Mononuclear cell (primary cell): Measurements from ENCODE around the gene CDK11B. TPM values are rescaled to one million over a fixed set of nuclear protein-coding genes. Genes with fewer than 3 reads are reported as not detected.
A peak's percentile ranks its signal among the peaks of the same experiment; 100 is the strongest.
"Not testable (repeated sequence)": the region's sequence is repeated elsewhere in the genome, so short reads cannot be mapped to it uniquely, and the experiment has no call there.

Source experiments
- H3K27me3 ChIP-seq: 2 replicates; pipeline ENCODE4 v1.6.0; 2011; ENCODE audit warnings: low read length, control low read depth; ENCODE audit not compliant: insufficient read depth
- H3K4me1 ChIP-seq: 2 replicates; pipeline ENCODE4 v1.5.1; 2011; ENCODE audit warnings: mild to moderate bottlenecking, low read length, control low read depth; ENCODE audit not compliant: insufficient read depth
- H3K4me3 ChIP-seq: 2 replicates; pipeline ENCODE4 v1.5.1; 2011; ENCODE audit warnings: mild to moderate bottlenecking, low read length, moderate library complexity
- H3K9me3 ChIP-seq: 2 replicates; pipeline ENCODE4 v1.5.1; 2011; ENCODE audit warnings: low read depth, mild to moderate bottlenecking, control low read depth, low read length
- total RNA-seq: library from RNA; depleted of rRNA; stranded (reverse); fragments of >200 nt; gene quantifications from one replicate; pipeline ENCODE4 v1.2.3, GENCODE V29; 2012

Gene CDK11B
- total RNA-seq, 1 donor, result 9.3 TPM

DNA sequence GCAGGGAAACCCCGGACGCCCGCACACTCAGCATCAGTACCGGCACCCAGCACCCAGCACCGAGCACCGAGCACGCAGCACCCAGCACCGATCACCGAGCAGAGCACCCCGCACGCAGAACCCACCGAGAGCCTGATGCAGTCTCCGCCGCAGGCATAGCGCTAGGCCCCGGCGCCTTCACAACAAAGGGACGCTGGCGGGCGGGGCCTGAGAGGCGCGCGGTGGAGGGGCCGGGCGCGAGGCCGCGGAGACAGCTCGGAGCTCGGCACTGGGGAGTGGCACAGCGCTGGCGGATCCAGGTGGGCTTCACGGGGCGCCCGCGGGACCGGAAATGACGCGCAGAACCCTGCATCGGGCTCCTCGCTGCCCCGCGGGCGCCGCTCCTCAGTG lies 33.5 kb upstream of the CDK11B start:
- H3K4me1 ChIP-seq, result peaks cover 12% of the 10 kb centered on the region
- peak overlapping the region; percentile 46 for H3K4me3 ChIP-seq
- not testable (repeated sequence) for H3K9me3 ChIP-seq, H3K27me3 ChIP-seq

- peaks cover 21% of the 10 kb centered on the region for H3K4me1 ChIP-seq
- H3K4me3 ChIP-seq, H3K9me3 ChIP-seq, H3K27me3 ChIP-seq: not testable (repeated sequence)
Observed at GRCh38 chr1:1691443-1691842, 32.6 kb upstream of the CDK11B start.

DNA sequence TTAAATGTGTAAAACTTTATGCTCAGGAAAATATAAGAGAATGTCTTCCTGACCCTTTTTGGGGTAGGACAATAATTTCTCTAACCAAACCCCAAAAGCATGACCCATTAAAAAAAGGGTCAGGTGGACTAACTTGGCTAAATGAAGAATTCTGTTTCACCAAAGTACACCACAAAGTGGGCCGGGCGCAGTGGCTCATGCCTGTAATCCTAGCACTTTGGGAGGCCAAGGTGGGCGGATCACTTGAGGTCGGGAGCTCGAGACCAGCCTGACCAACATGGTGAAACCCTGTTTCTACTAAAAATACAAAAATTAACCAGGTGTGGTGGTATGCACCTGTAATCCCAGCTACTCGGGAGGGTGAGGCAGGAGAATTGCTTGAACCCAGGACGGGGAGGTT lies 30.7 kb upstream of the CDK11B start:
- H3K4me1 ChIP-seq, result peaks cover 28% of the 10 kb centered on the region
- not testable (repeated sequence) for H3K27me3 ChIP-seq, H3K4me3 ChIP-seq, H3K9me3 ChIP-seq

DNA sequence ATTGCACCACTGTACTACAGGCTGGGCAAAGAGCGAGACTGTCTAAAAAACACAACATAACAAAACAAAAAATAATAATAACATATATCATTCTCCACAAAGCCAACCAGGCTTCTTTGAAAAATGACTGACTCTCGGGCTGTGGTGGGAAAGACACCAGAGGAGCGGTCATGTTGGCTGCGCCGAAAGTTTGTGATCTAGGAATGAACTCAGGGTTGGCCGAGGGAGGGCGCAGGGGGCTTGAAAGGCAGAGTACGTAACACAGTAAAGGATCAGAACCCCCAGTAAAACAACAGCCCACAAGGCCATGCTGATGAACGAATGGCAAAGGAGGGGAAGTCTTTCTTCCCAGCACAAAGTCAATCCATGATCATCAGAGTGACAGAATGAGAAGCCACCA lies 29.0 kb upstream of the CDK11B start:
- H3K4me1 ChIP-seq, result peaks cover 19% of the 10 kb centered on the region

DNA sequence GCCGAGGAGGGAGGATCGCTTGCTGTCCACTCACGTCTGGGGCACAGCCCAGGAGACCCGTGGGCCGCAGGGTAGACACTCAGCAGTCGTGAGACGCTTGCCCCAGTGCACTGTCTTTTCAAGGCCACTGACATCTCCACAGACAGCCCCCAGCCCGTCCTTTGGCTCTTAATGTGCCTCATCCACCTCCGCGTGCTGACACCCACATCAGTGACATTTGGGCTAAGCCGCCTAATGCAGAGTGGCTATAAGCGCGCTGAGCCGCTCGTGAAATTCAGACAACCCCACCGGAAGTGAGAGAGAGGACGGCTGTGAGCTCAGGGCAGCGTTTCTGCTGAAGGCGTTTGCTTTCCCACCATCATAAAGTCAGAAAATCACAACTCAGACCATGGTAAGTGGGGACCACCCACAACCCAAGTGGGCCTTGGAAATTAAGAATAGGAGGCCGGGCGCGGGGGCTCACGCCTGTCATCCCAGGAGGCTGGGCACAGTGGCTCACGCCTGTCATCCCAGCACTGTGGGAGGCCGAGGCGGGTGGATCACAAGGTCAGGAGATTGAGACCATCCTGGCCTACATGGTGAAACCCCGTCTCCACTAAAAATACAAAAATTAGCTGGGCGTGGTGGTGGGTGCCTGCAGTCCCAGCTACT lies 25.4 kb upstream of the CDK11B start:
- peaks cover 19% of the 10 kb centered on the region for H3K4me1 ChIP-seq
- H3K9me3 ChIP-seq, result no peaks in the 10 kb centered on the region
- no peaks in the 10 kb centered on the region for H3K27me3 ChIP-seq
- H3K4me3 ChIP-seq, result no peak overlapping the region

More for the DNA sequence above, 29.0 kb upstream of the CDK11B start:
- Histone ChIP-seq H3K9me3 (no peaks in the 10 kb centered on the region), H3K27me3 (no peaks in the 10 kb centered on the region), H3K4me3 (no peak overlapping the region)

DNA sequence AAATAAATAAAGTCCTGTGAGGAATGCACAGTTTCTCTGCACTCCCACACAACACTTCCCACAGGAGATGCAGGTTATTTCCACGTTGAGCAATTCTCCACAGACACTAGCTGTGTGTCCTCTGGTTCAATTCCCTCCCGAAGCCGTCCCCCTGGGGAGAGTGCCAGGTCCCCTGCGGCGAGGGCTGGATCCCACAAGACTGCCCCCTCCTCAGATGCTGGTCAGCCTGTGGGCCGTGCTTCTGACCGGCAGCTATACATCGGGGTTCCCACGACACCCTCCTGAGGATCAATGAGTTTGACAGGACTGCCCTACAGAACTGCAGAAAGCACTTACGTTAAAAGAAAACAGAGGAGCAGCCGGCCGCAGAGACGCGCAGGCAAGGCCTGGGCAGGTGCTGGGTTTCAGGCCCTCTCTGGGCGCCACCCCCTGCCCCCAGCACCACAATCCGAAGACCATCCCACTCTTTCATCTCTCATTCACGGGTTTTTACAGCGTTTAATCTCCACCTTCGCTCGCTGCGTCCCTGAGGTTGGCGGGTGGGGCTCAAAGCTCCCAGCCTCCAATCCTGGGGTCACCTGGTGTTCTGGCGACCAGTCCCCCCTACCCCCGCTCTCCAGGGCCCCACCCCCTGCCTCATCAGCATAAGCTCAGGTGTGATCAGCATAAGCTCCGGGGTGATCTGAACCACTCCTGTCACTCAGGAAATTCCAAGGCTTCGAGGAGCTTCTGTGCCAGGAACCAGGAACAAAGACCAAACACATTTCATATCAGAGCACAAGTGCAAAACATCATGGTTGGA lies 24.5 kb upstream of the CDK11B start:
- H3K9me3 ChIP-seq, result no peaks in the 10 kb centered on the region
- H3K4me1 ChIP-seq, result peaks cover 24% of the 10 kb centered on the region
- H3K4me3 ChIP-seq, result no peak overlapping the region
- no peaks in the 10 kb centered on the region for H3K27me3 ChIP-seq

DNA sequence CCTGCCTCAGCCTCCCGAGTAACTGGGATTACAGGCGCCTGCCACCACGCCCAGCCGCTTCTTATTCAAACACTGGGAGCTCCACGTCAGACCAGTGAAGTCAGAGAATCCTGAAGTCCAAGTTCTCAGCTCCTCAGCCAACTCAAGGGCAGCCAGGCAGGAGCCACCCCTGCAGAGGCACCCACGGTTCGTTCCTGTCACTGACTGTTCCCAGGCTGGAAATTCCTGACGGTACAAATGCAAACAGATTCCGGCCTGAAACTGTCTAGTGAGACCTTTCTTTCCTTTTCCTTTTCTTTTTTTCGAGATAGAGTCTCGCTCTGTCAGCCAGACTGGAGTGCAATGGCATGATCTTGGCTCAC lies 22.1 kb upstream of the CDK11B start:
- Histone ChIP-seq H3K9me3 (no peaks in the 10 kb centered on the region), H3K4me3 (no peak overlapping the region), H3K4me1 (peaks cover 22% of the 10 kb centered on the region), H3K27me3 (no peaks in the 10 kb centered on the region)

GRCh38 chr1:1680031-1680911 lies 21.5 kb upstream of the CDK11B start:
- H3K4me1 ChIP-seq, result peaks cover 18% of the 10 kb centered on the region
- no peaks in the 10 kb centered on the region for H3K9me3 ChIP-seq
- H3K4me3 ChIP-seq, result no peak overlapping the region
- no peaks in the 10 kb centered on the region for H3K27me3 ChIP-seq

DNA sequence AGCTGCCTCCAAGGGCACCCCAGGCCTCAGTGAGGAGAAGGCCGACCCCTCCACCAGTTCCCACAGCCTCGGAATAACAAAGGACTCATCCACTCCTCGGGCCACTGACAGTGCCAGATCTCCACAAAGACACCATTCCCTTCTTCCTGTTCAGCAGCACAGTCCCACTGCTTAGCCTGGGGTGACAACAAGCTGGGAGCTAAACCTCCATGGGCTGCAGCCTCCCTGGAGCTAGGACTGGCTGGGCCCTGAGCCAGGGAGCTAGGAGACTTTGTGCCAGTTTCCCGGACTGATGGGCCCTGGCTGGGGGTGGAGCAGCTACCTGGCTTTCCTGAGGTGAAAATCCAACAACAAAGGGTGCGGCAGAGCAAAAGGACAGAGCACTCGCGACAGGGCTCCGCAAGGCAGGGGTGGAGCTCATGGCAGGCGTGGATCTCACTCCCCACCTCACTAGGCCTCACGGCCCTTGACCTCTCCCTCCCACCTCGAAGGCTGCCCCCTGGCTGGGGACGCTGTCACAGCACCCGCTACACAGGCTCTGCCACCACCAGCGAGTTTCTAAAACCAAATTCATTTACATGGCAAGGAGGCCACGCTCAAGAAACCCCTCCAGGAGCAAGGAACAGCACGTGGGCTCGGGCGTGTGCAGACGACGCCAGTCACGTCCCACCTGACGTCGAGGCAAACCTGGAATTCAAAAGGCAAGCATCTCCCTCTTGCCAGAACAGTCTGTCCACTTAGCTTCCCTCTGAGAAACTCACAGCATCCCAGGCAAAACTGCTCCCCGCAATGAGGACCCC lies 20.0 kb upstream of the CDK11B start:
- H3K27me3 ChIP-seq, result no peaks in the 10 kb centered on the region
- H3K4me3 ChIP-seq, result no peak overlapping the region
- peaks cover 18% of the 10 kb centered on the region for H3K4me1 ChIP-seq
- no peaks in the 10 kb centered on the region for H3K9me3 ChIP-seq

DNA sequence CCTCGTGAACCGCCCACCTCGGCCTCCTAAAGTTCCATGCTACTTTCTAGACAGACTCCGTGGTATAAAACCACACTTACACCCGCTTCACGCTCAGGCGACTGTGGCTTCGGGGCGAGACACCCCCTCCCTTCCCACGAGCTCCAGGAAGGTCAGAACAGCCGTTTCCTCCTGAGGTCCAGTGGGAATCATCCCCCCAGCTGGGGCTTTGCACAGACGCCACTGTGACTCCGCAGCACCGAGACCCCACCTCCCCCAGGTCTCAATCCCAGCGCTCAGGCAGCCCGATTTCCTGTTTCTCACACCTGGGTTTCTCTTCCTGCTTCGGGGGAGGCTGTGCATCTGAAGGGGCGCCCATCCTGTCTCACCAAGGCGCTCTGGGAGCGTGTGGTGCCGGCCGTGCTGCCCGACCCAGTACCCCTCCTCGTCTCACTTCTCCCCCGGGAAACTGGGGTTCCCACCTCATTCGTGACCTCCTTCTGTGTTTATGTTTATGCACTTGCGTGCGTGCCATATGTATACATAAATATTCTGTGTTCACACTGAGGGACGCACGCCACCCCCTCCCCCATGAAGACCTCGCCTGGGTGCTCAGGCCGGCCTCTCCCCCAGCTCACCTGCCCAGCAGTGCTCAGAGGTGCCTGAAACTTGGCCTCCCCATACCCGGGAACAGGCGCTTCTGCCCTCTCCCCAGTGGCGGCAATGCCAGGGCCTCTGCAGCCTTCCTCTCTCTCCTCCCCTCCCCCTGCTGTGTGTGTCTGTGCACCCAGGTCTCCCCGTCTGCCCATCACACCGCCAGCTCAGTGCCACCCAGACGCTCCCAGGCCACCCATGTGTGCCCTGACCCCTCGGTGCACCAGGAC lies 19.1 kb upstream of the CDK11B start:
- Histone ChIP-seq H3K4me3 (no peak overlapping the region), H3K4me1 (peaks cover 18% of the 10 kb centered on the region), H3K27me3 (no peaks in the 10 kb centered on the region), H3K9me3 (no peaks in the 10 kb centered on the region)

- H3K27me3 ChIP-seq, H3K9me3 ChIP-seq, H3K4me3 ChIP-seq: not testable (repeated sequence)
- peaks cover 18% of the 10 kb centered on the region for H3K4me1 ChIP-seq
Observed at GRCh38 chr1:1676087-1676486, 17.3 kb upstream of the CDK11B start.

GRCh38 chr1:1675218-1675617 lies 16.4 kb upstream of the CDK11B start:
- not testable (repeated sequence) for H3K27me3 ChIP-seq, H3K4me3 ChIP-seq, H3K9me3 ChIP-seq
- peaks cover 18% of the 10 kb centered on the region for H3K4me1 ChIP-seq

DNA sequence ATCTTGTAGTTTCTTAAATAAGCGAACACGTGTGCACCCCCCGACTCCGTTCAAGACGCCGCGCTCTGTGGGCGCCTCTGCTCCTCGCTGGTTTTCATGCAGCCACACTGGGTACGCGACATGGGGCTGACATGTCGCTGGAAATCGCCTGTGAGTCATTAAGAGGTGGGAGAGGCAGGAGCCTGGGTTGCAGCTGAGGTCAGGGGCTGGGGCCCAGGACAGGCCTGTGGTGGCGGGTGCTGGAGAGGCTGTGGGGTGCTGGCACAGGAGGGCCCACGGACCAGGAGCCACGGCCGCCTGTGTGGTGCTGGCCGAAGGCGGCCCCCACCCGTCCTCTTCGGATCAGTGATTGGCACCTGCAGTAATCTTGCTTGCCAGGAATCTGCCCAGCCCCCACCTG lies 16.0 kb upstream of the CDK11B start:
- not testable (repeated sequence) for H3K27me3 ChIP-seq, H3K9me3 ChIP-seq, H3K4me3 ChIP-seq

More for the DNA sequence above, 16.0 kb upstream of the CDK11B start:
- peaks cover 18% of the 10 kb centered on the region for H3K4me1 ChIP-seq
